Body of pancreas (tissue), 4 donors: Measurements from ENCODE around the gene PECR.

Experiments
- CTCF ChIP-seq, 7 experiments: fragments of 450-650 bp in 4 of 7; fragments of 200-600 bp in 3 of 7; sonication (generic) in 3 of 7; IDR thresholded peaks; one replicate each; pipeline ENCODE4 v1.5.1; 2016 to 2019; ENCODE audit warnings: antibody characterized with exemption in 7 of 7
- POLR2A ChIP-seq, 3 donors: fragments of 450-650 bp; IDR thresholded peaks; one replicate each; pipeline ENCODE4 v1.6.1; 2016; ENCODE audit warnings: antibody characterized with exemption in 3 of 3, mild to moderate bottlenecking in 2 of 3

GRCh38 chr2:216029416-216030129 lies 52.0 kb downstream of the PECR start:
- TF ChIP-seq CTCF (IDR thresholded peaks at IDR 0.05), result no peak
- no peak for TF ChIP-seq POLR2A (IDR thresholded peaks at IDR 0.05)
